MM.1S (cell line): ENCODE data around the gene RARG.

ENCODE experiments used
- DNase-seq: peaks from one replicate; pipeline ENCODE4 v3.0.0-alpha.2; 2015
- H2AFZ ChIP-seq: fragments of 300-600 bp; sonication (generic); 2 replicates; pipeline ENCODE4 v1.6.0; 2016; ENCODE audit warnings: antibody characterized with exemption, low read length
- H3F3A ChIP-seq: fragments of 300-600 bp; sonication (generic); 2 replicates; pipeline ENCODE4 v1.6.1; 2016; ENCODE audit warnings: mild to moderate bottlenecking, antibody characterized with exemption, low read length, moderate library complexity, mixed read lengths; ENCODE audit not compliant: insufficient read depth
- H3K27ac ChIP-seq: fragments of 300-600 bp; sonication (generic); 2 replicates; pipeline ENCODE4 v1.5.1; 2016; ENCODE audit warnings: mild to moderate bottlenecking, low read length
- H3K27me3 ChIP-seq: fragments of 300-600 bp; sonication (generic); replicated peaks from 2 replicates; pipeline ENCODE4 v1.6.0; 2016; ENCODE audit warnings: low read length; ENCODE audit not compliant: insufficient read depth
- H3K36me3 ChIP-seq: fragments of 300-600 bp; sonication (generic); replicated peaks from 2 replicates; pipeline ENCODE4 v1.6.1; 2016; ENCODE audit warnings: mild to moderate bottlenecking, low read length, mixed read lengths; ENCODE audit not compliant: insufficient read depth
- H3K4me1 ChIP-seq: fragments of 300-600 bp; sonication (generic); 2 replicates; pipeline ENCODE4 v1.6.1; 2016; ENCODE audit warnings: low read length, mixed read lengths
- H3K4me2 ChIP-seq: fragments of 300-600 bp; sonication (generic); 2 replicates; pipeline ENCODE4 v1.6.0; 2016; ENCODE audit warnings: low read depth, low read length
- H3K4me3 ChIP-seq: fragments of 300-600 bp; sonication (generic); 2 replicates; pipeline ENCODE4 v1.5.1; 2016; ENCODE audit warnings: low read length, mixed read lengths
- H3K79me2 ChIP-seq: fragments of 300-600 bp; sonication (generic); 2 replicates; pipeline ENCODE4 v1.6.1; 2016; ENCODE audit warnings: mixed run types, low read length, mixed read lengths
- H3K9ac ChIP-seq: fragments of 300-600 bp; sonication (generic); 2 replicates; pipeline ENCODE4 v1.6.1; 2016; ENCODE audit warnings: low read length, mixed read lengths
- H3K9me2 ChIP-seq: fragments of 300-600 bp; sonication (generic); replicated peaks from 2 replicates; pipeline ENCODE4 v1.6.1; 2016; ENCODE audit warnings: mild to moderate bottlenecking, low read length, mixed read lengths; ENCODE audit not compliant: insufficient read depth
- H3K9me3 ChIP-seq: fragments of 300-600 bp; sonication (generic); replicated peaks from 2 replicates; pipeline ENCODE4 v1.6.1; 2016; ENCODE audit warnings: mild to moderate bottlenecking, low read length, mixed read lengths; ENCODE audit not compliant: insufficient read depth
- H4K20me1 ChIP-seq: fragments of 300-600 bp; sonication (generic); 2 replicates; pipeline ENCODE4 v1.6.1; 2016; ENCODE audit warnings: mild to moderate bottlenecking, low read length, moderate library complexity, mixed read lengths; ENCODE audit not compliant: insufficient read depth
- CTCF ChIP-seq: fragments of 300-600 bp; sonication (generic); IDR thresholded peaks from 2 replicates; pipeline ENCODE4 v1.5.1; 2016; ENCODE audit warnings: antibody characterized with exemption, low read length, mixed read lengths
- EZH2 ChIP-seq: fragments of 300-600 bp; sonication (generic); optimal IDR thresholded peaks from 2 replicates; pipeline ENCODE3; 2017; ENCODE audit warnings: low read depth, mild to moderate bottlenecking, antibody characterized with exemption, low read length, mixed read lengths
- EZH2phosphoT487 ChIP-seq: fragments of 300-600 bp; sonication (generic); IDR thresholded peaks from 2 replicates; pipeline ENCODE4 v1.6.1; 2018; ENCODE audit warnings: antibody characterized with exemption, low read length

RARG gene

DNA sequence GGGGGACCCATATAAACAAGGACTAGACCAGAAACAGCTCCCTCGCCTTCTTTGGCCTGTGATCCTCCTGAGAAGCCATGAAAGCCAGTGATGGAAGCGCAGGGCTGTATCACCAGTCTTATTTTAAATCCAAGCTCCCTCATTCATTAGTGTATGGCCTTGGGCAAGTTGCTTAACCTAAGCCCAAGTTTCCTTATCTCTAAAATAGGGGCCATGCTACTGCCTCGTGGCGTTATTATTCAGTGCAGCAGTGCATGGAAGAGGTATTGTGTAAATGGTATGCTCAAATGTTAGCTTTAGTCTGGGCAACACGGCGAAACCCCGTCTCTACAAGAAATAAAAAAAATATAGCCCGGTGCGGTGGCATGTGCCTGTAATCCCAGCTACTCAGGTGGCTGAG lies 46.0 kb upstream of the RARG start:
- no peak overlapping the region for H3K4me3 ChIP-seq
- no peak for DNase-seq
- H2AFZ ChIP-seq, result no peak overlapping the region
- no peaks in the 10 kb centered on the region for H3K9me3 ChIP-seq
- H3K79me2 ChIP-seq, result peaks cover 5% of the 10 kb centered on the region
- H3K27me3 ChIP-seq, result no peaks in the 10 kb centered on the region
- H3K36me3 ChIP-seq, result peaks cover 11% of the 10 kb centered on the region; the same call in 1 of the 2 replicates
- H3K27ac ChIP-seq, result no peak overlapping the region
- H3K4me2 ChIP-seq, result no peak overlapping the region
- no peaks in the 10 kb centered on the region for H3K4me1 ChIP-seq
- H3K9me2 ChIP-seq, result no peaks in the 10 kb centered on the region
- H3K9ac ChIP-seq, result no peak overlapping the region
- H4K20me1 ChIP-seq, result no peaks in the 10 kb centered on the region
- no peaks in the 10 kb centered on the region; the same call in 1 of the 2 replicates for H3F3A ChIP-seq
- TF ChIP-seq EZH2phosphoT487, result no peak
- no peak for TF ChIP-seq CTCF
- TF ChIP-seq EZH2, result no peak

DNA sequence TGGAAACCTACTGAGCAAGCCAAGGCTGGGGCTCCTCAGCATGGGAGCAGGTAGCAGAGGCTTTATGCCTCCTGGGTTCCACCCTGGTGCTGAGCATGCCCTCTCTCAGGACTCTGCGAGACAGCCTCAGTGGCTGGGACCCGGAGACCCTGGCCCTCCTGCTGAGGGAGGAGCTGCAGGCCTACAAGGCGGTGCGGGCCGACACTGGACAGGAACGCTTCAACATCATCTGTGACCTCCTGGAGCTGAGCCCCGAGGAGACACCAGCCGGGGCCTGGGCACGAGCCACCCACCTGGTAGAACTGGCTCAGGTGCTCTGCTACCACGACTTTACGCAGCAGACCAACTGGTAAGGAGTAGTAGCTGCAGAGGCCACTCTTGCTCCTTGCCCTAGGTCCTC lies 44.5 kb upstream of the RARG start:
- Histone ChIP-seq H3K4me3 (no peak overlapping the region), H3K27me3 (no peaks in the 10 kb centered on the region), H4K20me1 (no peaks in the 10 kb centered on the region), H3K9me2 (no peaks in the 10 kb centered on the region), H3K27ac (no peak overlapping the region), H3K79me2 (peaks cover 14% of the 10 kb centered on the region), H3F3A (no peaks in the 10 kb centered on the region; the same call in 1 of the 2 replicates), H3K4me1 (no peaks in the 10 kb centered on the region), H3K9me3 (no peaks in the 10 kb centered on the region), H3K36me3 (0 out of 2 replicates have a peak, but pooled peaks cover 4% of the 10 kb centered on the region), H3K4me2 (no peak overlapping the region), H3K9ac (no peak overlapping the region), H2AFZ (no peak overlapping the region)
- no peak for DNase-seq
- TF ChIP-seq EZH2phosphoT487 (no peak), CTCF (no peak), EZH2 (no peak)

GRCh38 chr12:53274445-53274844 lies 42.4 kb upstream of the RARG start:
- DNase-seq, result no peak
- no peak overlapping the region for H3K4me2 ChIP-seq
- H3K27ac ChIP-seq, result no peak overlapping the region
- H4K20me1 ChIP-seq, result no peaks in the 10 kb centered on the region
- H2AFZ ChIP-seq, result no peak overlapping the region
- 0 out of 2 replicates have a peak, but pooled peaks cover 4% of the 10 kb centered on the region for H3K36me3 ChIP-seq
- no peak overlapping the region for H3K4me3 ChIP-seq
- no peaks in the 10 kb centered on the region for H3K9me3 ChIP-seq
- no peaks in the 10 kb centered on the region; the same call in 1 of the 2 replicates for H3F3A ChIP-seq
- H3K79me2 ChIP-seq, result peaks cover 28% of the 10 kb centered on the region
- H3K9me2 ChIP-seq, result no peaks in the 10 kb centered on the region
- no peaks in the 10 kb centered on the region; the same call in 1 of the 2 replicates for H3K4me1 ChIP-seq
- no peaks in the 10 kb centered on the region for H3K27me3 ChIP-seq
- TF ChIP-seq CTCF (no peak), EZH2phosphoT487 (no peak), EZH2 (no peak)
- H3K9ac ChIP-seq, result no peak overlapping the region
